Neural cell (in vitro differentiated cells): ENCODE measurements around the gene SYNJ1. TPM values are rescaled to one million over a fixed set of nuclear protein-coding genes. Genes with fewer than 3 reads are reported as not detected.
A peak's percentile ranks its signal among the peaks of the same experiment; 100 is the strongest.

Experiments used
- H2AFZ ChIP-seq: fragments of 200-600, 300-800 bp; sonication (generic), shearing (Covaris generic); 2 replicates; pipeline ENCODE4 v1.6.0; 2014; ENCODE audit warnings: low read depth, mild to moderate bottlenecking, antibody characterized with exemption, low read length, moderate library complexity
- H3F3A ChIP-seq: fragments of 200-600 bp; shearing (Covaris generic); 2 replicates; pipeline ENCODE4 v1.6.1; 2016; ENCODE audit warnings: mild to moderate bottlenecking, moderate library complexity, mixed read lengths, antibody characterized with exemption, low read length; ENCODE audit not compliant: insufficient read depth, poor library complexity, severe bottlenecking
- H3K27ac ChIP-seq: fragments of 200-600, 300-800 bp; sonication (generic), shearing (Covaris generic); 2 replicates; pipeline ENCODE4 v1.5.1; 2014; ENCODE audit warnings: mild to moderate bottlenecking, low read length, moderate library complexity
- H3K27me3 ChIP-seq: fragments of 300-800, 200-600 bp; sonication (generic), shearing (Covaris generic); 2 replicates; pipeline ENCODE4 v1.6.0; 2014; ENCODE audit warnings: mild to moderate bottlenecking, low read depth, low read length, moderate library complexity; ENCODE audit not compliant: insufficient read depth
- H3K36me3 ChIP-seq: fragments of 300-800, 200-600 bp; sonication (generic), shearing (Covaris generic); 2 replicates; pipeline ENCODE4 v1.5.1; 2014; ENCODE audit warnings: mild to moderate bottlenecking, antibody characterized with exemption, low read length, moderate library complexity; ENCODE audit not compliant: insufficient read depth
- H3K4me2 ChIP-seq: fragments of 300-800, 200-600 bp; sonication (generic), shearing (Covaris generic); 2 replicates; pipeline ENCODE4 v1.6.0; 2014; ENCODE audit warnings: mild to moderate bottlenecking, low read length
- H3K4me3 ChIP-seq: fragments of 300-800, 200-600 bp; sonication (generic), shearing (Covaris generic); 2 replicates; pipeline ENCODE4 v1.5.1; 2014; ENCODE audit warnings: mild to moderate bottlenecking, low read length, moderate library complexity
- H3K79me2 ChIP-seq: fragments of 200-600 bp; shearing (Covaris generic); replicated peaks from 2 replicates; pipeline ENCODE4 v1.6.0; 2014; ENCODE audit warnings: mild to moderate bottlenecking, low read length, moderate library complexity; ENCODE audit not compliant: insufficient read depth
- H3K9ac ChIP-seq: fragments of 300-800, 200-600 bp; sonication (generic), shearing (Covaris generic); 2 replicates; pipeline ENCODE4 v1.6.1; 2016; ENCODE audit warnings: mild to moderate bottlenecking, low read length, mixed read lengths
- H3K9me2 ChIP-seq: fragments of 200-600 bp; shearing (Covaris generic); 2 replicates; pipeline ENCODE4 v1.6.1; 2016; ENCODE audit warnings: mild to moderate bottlenecking, low read length, mixed read lengths; ENCODE audit not compliant: insufficient read depth
- H3K9me3 ChIP-seq: fragments of 200-600, 300-800 bp; sonication (generic), shearing (Covaris generic); 2 replicates; pipeline ENCODE4 v1.6.1; 2016; ENCODE audit warnings: mild to moderate bottlenecking, mixed run types, low read length, moderate library complexity, mixed read lengths
- H4K20me1 ChIP-seq: fragments of 200-600 bp; shearing (Covaris generic); 2 replicates; pipeline ENCODE4 v1.6.1; 2016; ENCODE audit warnings: mild to moderate bottlenecking, mixed run types; ENCODE audit not compliant: insufficient read depth
- EP300 ChIP-seq: fragments of 450-650 bp; conservative IDR thresholded peaks from 2 replicates; pipeline ENCODE4 v1.6.1; 2014; ENCODE audit warnings: antibody characterized with exemption, mild to moderate bottlenecking, moderate library complexity; ENCODE audit not compliant: poor library complexity, severe bottlenecking
- EZH2 ChIP-seq: fragments of 200-600, 300-800 bp; shearing (Covaris generic), sonication (generic); IDR thresholded peaks from 2 replicates; pipeline ENCODE4 v1.6.1; 2014; ENCODE audit warnings: antibody characterized with exemption, low read length, borderline replicate concordance, mild to moderate bottlenecking; ENCODE audit not compliant: insufficient read depth, poor library complexity, severe bottlenecking
- MXI1 ChIP-seq: fragments of 450-650 bp; conservative IDR thresholded peaks from 2 replicates; pipeline ENCODE4 v1.6.1; 2014; ENCODE audit warnings: antibody characterized with exemption, mild to moderate bottlenecking; ENCODE audit not compliant: poor library complexity, severe bottlenecking
- POLR2AphosphoS5 ChIP-seq: IDR thresholded peaks from 2 replicates; pipeline ENCODE4 v1.6.1; 2012
- RAD21 ChIP-seq: fragments of 450-650 bp; conservative IDR thresholded peaks from 2 replicates; pipeline ENCODE4 v1.6.1; 2014; ENCODE audit warnings: antibody characterized with exemption, mild to moderate bottlenecking, moderate library complexity
- SMC3 ChIP-seq: fragments of 450-650 bp; conservative IDR thresholded peaks from 2 replicates; pipeline ENCODE4 v1.6.1; 2014; ENCODE audit warnings: antibody characterized with exemption, mild to moderate bottlenecking, moderate library complexity; ENCODE audit not compliant: poor library complexity
- TAF1 ChIP-seq: IDR thresholded peaks from 2 replicates; pipeline ENCODE4 v1.6.1; 2012; ENCODE audit warnings: low read depth
- polyA plus RNA-seq: library from polyadenylated mRNA; depleted of rRNA; stranded (reverse); fragments of >200 nt; gene quantifications from 2 replicates; pipeline ENCODE4 v1.2.3, GENCODE V29; 2014
- TF ChIP-seq, protein P1 (sequence below): fragments of 450-650 bp; IDR thresholded peaks from 2 replicates; pipeline ENCODE4 v1.5.1; 2014; ENCODE audit warnings: antibody characterized with exemption, mild to moderate bottlenecking, moderate library complexity; ENCODE audit not compliant: poor library complexity, severe bottlenecking
- TF ChIP-seq, protein P2 (sequence below): IDR thresholded peaks from 2 replicates; pipeline ENCODE4 v1.6.1; 2012; ENCODE audit warnings: borderline replicate concordance

SYNJ1 gene
- polyA plus RNA-seq, 1 donor from 2014 or later = 24.1 TPM

DNA sequence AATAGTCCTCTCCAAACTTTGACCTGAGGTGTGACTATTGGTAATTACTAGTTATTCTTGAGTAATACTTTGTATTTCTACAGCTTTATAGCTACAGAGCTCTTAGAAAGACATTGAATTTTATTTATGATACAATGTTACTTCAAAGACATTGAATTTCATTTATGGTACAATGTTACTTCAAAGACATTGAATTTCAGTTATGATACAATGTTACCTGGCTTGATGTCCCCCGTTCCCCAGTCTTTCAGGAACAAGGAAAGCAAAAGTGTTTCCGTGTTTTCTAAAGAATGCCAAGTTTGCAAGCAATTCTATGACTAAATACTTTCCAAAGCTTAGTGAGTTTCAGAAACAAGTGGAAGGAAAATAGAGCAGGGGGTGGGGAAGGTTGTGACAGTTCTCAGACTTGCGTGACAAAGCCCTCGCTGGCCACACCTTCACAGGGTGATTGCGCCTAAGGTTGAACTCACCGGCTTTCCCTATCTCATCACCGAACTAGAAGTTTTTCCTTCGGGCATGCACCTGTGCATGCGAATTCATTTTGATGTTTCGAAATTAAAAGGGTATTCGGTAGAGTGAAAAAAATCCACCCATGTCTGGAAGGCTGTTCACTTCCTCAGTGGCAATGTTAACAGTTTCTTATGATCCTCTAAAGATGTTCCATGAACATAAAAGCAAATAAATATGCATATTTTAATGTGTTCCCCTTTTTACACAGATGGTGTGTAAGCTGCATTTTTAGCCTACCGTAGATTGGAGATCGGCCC lies 44.7 kb upstream of the SYNJ1 start:
- peak overlapping the region; percentile 60 for H3K9ac ChIP-seq
- H3K79me2 ChIP-seq = peaks cover 36% of the 10 kb centered on the region
- H3K9me2 ChIP-seq = no peaks in the 10 kb centered on the region
- no peaks in the 10 kb centered on the region for H3K27me3 ChIP-seq
- peak overlapping the region; percentile 92 for H3K4me3 ChIP-seq
- H3K9me3 ChIP-seq = no peaks in the 10 kb centered on the region
- no peaks in the 10 kb centered on the region for H3K36me3 ChIP-seq
- peak overlapping the region; percentile 78 for H2AFZ ChIP-seq
- peak overlapping the region; percentile 100 for H3K4me2 ChIP-seq
- H4K20me1 ChIP-seq = no peaks in the 10 kb centered on the region
- peak overlapping the region; percentile 74 for H3K27ac ChIP-seq
- no peak for TF ChIP-seq RAD21
- no peak for TF ChIP-seq SMC3
- no peak for TF ChIP-seq TAF1
- TF ChIP-seq, protein P1, sequence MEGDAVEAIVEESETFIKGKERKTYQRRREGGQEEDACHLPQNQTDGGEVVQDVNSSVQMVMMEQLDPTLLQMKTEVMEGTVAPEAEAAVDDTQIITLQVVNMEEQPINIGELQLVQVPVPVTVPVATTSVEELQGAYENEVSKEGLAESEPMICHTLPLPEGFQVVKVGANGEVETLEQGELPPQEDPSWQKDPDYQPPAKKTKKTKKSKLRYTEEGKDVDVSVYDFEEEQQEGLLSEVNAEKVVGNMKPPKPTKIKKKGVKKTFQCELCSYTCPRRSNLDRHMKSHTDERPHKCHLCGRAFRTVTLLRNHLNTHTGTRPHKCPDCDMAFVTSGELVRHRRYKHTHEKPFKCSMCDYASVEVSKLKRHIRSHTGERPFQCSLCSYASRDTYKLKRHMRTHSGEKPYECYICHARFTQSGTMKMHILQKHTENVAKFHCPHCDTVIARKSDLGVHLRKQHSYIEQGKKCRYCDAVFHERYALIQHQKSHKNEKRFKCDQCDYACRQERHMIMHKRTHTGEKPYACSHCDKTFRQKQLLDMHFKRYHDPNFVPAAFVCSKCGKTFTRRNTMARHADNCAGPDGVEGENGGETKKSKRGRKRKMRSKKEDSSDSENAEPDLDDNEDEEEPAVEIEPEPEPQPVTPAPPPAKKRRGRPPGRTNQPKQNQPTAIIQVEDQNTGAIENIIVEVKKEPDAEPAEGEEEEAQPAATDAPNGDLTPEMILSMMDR = no peak
- TF ChIP-seq, protein P2, sequence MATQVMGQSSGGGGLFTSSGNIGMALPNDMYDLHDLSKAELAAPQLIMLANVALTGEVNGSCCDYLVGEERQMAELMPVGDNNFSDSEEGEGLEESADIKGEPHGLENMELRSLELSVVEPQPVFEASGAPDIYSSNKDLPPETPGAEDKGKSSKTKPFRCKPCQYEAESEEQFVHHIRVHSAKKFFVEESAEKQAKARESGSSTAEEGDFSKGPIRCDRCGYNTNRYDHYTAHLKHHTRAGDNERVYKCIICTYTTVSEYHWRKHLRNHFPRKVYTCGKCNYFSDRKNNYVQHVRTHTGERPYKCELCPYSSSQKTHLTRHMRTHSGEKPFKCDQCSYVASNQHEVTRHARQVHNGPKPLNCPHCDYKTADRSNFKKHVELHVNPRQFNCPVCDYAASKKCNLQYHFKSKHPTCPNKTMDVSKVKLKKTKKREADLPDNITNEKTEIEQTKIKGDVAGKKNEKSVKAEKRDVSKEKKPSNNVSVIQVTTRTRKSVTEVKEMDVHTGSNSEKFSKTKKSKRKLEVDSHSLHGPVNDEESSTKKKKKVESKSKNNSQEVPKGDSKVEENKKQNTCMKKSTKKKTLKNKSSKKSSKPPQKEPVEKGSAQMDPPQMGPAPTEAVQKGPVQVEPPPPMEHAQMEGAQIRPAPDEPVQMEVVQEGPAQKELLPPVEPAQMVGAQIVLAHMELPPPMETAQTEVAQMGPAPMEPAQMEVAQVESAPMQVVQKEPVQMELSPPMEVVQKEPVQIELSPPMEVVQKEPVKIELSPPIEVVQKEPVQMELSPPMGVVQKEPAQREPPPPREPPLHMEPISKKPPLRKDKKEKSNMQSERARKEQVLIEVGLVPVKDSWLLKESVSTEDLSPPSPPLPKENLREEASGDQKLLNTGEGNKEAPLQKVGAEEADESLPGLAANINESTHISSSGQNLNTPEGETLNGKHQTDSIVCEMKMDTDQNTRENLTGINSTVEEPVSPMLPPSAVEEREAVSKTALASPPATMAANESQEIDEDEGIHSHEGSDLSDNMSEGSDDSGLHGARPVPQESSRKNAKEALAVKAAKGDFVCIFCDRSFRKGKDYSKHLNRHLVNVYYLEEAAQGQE = no peak
- TF ChIP-seq EZH2 = no peak
- no peak for TF ChIP-seq EP300
- no peak for TF ChIP-seq MXI1
- no peak for TF ChIP-seq POLR2AphosphoS5
- no peaks in the 10 kb centered on the region for H3F3A ChIP-seq

DNA sequence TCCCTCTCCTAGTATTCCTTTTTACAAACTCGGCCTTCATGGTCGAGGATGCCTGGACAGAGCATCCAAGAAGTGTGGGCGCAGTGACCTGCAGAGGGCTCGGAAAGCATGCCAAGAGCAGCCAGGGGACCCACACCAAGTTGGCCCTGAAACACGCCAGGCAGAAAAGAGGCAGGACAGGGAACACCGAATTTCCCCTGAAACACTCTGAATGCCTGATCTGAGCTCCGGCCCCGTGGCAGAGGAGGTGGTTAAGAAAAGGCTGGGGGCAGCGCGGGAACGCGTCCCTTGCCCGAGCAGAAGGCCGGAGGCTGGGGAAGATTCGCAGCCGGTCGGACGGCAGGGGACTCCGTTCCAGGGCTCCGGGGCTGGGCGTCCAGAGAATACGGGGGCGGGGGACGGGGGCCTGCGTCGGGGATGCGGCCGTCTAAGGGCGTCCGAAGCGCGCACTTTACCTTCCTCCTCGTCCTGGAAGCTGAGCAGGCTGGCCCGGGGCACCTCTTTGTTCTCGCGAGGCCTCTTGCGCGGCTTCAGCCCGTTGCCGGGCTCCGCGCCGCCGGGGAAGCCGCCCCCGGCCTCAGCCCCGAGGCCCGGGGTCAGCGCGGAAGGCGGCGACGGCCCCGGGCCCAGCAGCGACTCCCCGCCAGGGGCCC lies 43.2 kb upstream of the SYNJ1 start:
- Histone ChIP-seq H3K27me3 (no peaks in the 10 kb centered on the region), H3K4me3 (peak overlapping the region; percentile 92), H4K20me1 (no peaks in the 10 kb centered on the region), H3K9me3 (no peaks in the 10 kb centered on the region), H3F3A (no peaks in the 10 kb centered on the region), H3K36me3 (no peaks in the 10 kb centered on the region), H3K79me2 (peaks cover 51% of the 10 kb centered on the region), H2AFZ (peak overlapping the region; percentile 27), H3K27ac (peak overlapping the region; percentile 84), H3K4me2 (peak overlapping the region; percentile 58), H3K9me2 (no peaks in the 10 kb centered on the region), H3K9ac (peak overlapping the region; percentile 90)
- TF ChIP-seq EZH2 (no peak), EP300 (no peak), MXI1 (no peak), TAF1 (no peak), POLR2AphosphoS5 (no peak), RAD21 (no peak), SMC3 (no peak)
- TF ChIP-seq, protein P1 = no peak
- TF ChIP-seq, protein P2 = no peak
